Measurements from ENCODE around the gene MOCOS.
A peak's percentile ranks its signal among the peaks of the same experiment; 100 is the strongest.
"Not testable (repeated sequence)": the region's sequence is repeated elsewhere in the genome, so short reads cannot be mapped to it uniquely, and the experiment has no call there.

The MOCOS gene

GRCh38 chr18:36187193-36187825 is at the start of gene MOCOS:
Gene MOCOS (plus strand): TSS chr18:36187497. CDS start chr18:36187540, 43 bp downstream.
- peak; percentile 23 for DNase-seq

- DNase-seq = no peak
Measured at GRCh38 chr18:36139245-36139644, 48.1 kb upstream of the MOCOS start.

- no peak for DNase-seq
Measured at GRCh38 chr18:36141576-36141975, 45.7 kb upstream of the MOCOS start.

DNA sequence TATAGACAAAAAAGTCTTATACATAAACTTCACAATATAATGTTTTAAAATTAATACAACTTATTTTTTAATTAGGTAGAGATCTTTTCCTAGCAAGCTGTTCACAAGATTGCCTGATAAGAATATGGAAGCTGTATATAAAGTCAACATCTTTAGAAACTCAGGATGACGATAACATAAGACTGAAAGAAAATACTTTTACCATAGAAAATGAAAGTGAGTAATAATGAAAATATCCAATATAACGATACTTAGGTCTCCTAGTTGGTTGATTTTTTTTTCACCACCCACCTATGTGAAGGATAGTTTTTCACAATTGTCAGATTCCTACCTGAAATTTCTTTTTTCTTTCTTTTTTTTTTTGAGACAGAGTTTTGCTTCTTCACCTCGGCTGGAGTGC is 44.5 kb upstream of the MOCOS start:
- DNase-seq = no peak

DNA sequence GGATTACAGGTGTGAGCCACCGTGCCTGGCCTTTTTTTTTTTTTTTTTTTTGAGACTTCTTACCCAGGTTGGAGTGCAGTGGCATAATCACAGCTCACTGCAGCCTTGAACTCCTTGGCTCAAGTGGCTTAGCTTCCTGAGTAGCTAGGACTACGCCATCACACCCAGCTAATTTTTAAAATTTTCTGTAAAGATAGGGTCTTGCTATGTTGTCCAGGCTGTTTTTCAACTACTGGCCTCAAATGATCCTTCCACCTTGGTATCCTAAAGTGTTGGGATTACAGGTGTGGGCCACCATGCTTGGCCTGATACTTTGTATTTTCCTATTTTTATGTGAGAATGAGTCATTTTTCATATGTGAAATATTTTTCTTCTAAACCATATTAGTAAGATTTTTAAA is 43.9 kb upstream of the MOCOS start:
- no peak for DNase-seq

DNA sequence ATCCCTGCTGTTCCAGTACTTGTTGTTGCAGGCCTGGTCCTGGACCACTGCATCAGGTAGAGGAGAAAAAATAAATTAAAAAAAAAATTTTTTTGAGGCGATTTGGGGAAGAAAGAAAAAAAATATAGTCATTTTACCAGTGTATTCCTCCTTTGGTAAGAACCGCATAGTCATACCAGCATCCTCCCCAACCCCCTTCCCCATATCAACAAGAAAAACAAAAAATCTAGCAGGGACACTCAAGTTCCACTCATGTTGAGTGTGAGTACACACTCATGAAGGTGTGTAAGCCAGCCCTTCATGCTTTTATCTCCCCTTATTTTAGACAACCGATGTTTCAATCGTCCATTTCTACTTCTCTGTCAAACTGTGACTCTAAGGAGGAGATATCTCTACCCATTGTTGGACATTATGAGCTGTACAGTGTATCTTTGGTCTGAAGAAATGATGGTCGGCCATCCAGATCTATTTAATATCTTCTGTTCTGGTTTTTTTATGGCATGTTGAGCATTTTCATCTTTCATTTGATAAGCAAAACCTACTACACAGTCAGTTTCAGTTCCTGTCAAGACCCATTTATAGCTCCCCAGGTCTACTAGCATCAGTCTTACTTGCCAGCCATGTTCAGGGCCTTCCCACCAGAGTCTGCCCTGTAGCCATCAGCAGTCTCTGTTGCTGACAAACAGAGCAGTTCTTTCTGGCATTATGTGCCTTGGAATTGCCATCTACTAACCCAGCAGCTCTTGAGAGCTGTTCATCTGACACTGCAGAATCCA is 37.6 kb upstream of the MOCOS start:
- DNase-seq = no peak

DNA sequence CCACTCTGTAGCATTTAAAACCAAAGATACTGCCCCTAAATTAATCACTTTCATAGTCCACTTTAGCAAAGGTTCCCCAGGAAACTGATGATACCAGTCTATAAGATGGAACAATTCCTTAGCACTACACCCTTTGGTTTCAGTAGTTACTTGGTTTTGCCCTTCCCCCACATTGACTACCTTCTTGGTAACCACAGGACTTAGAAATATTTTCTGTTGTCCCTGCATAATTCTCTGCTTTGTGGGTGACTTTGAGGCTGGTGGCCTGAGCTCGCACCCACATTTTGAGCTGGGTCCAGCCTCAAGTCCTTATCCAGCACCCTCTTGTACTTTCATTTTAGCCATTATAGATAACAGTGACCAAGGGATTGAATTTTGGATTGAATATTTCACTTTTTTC is 34.5 kb upstream of the MOCOS start:
- no peak for DNase-seq

- no peak for DNase-seq
Measured at GRCh38 chr18:36153203-36153602, 34.1 kb upstream of the MOCOS start.

DNA sequence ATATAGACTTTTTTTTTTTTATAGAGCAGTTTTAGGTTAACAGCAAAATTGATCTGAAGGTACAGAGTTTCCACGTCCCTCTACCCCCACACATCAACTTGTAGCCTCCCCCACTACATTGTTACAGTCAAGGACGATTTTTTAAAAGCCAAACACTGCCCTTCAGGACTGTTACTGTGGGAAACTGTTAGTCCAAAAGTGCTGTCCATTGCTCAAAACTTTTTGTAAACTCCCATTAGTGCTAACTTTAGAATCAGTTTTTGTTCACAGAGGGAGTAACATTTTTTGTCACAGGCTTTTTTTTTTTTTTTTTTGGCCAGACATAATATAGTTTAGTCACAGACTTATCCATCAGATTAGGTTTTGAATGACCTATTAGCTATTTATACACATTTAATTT is 33.5 kb upstream of the MOCOS start:
- no peak for DNase-seq

- DNase-seq = no peak
Measured at GRCh38 chr18:36155851-36156757, 31.2 kb upstream of the MOCOS start.

DNA sequence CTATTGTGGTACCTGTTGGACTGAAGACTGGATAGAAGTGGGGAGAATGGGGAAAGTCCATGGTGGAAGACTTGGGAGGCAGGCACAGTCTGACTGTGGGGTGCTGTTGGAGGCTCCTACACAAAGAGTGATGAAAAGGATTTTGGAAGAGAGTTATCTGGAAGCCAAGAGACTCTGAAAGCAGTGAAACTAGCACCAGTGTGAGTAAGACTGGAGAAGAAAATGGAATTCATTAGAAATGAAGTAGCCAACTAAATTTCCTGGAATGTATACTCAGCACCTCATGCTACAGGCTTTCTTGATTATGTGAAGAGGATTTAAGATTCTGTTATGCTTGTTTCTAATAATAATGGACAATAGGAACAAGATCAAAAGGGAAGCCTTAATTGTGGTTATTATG is 29.9 kb upstream of the MOCOS start:
- DNase-seq = no peak

DNA sequence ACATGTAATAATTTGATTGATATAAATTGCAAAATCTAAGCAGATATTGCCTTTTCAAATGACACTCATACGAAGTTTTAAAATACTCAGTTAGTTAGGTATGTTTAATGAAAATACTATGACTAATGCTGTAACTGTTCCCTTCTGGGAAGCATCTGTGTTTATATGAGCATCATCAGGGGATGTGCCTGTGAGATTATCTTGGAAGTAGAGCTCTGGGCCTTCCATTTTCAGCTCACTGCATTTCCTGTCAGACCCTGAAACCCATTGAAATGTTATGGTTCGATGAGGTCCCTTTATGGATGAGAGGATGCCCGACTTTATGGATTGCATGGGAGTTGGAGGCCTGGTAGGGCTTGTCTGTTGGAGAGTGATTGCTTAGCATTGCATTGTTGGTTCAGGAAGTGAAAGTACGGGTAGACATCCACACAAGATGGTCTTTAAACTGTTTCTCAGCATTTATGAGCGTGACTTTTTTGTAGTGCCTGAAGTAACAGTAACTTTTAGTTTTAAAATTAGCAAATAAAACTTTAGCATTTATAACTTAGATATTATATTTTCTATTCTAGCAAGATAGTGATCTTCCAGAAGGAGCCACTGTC is 28.9 kb upstream of the MOCOS start:
- no peak for DNase-seq

- DNase-seq = no peak
Measured at GRCh38 chr18:36160959-36161371, 26.3 kb upstream of the MOCOS start.

DNA sequence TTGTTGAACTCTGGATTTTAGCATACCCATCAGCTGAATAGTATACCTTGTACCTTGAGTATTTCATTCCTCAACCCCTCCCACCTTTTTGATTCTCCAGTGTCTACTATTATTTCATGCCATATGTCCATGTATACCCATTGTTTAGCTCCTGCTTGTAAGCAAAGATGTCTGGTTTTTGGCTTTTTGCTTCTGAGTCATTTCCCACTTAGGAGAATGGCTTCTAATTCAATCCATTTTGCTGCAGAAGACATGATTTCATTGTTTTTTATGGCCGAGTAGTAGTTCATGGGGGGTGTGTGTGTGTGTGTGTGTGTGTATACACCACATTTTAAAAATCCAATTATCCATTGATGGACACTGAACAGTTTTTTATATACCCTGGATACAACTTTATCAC is 24.3 kb upstream of the MOCOS start:
- no peak for DNase-seq

DNA sequence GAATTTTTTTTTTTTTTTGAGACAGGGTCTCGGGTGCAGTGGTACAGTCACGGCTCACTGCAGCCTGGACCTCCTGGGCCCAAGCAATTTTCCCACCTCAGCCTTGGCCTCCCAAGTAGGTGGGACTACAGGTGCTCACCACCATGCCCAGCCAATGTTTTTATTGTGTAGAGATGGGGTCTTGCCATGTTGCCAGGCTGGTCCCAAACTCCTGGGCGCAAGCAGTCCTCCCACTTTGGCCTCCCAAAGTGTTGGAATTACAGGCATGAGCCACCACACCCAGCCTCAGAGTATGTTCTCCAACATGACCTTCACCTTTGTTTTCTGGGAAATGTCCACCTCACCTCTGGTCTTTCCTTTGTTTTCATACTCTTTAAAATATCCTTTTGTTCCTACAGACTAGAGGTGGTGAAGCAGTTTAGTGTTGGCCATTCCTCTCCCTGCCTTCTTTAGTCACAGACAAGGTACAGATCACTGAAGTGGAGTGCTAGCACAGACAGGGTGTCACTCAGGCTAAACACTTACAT is 19.5 kb upstream of the MOCOS start:
- DNase-seq = no peak

- not testable (repeated sequence) for DNase-seq
Measured at GRCh38 chr18:36168296-36168695, 19.0 kb upstream of the MOCOS start.

- no peak for DNase-seq
Measured at GRCh38 chr18:36169938-36170337, 17.4 kb upstream of the MOCOS start.

DNA sequence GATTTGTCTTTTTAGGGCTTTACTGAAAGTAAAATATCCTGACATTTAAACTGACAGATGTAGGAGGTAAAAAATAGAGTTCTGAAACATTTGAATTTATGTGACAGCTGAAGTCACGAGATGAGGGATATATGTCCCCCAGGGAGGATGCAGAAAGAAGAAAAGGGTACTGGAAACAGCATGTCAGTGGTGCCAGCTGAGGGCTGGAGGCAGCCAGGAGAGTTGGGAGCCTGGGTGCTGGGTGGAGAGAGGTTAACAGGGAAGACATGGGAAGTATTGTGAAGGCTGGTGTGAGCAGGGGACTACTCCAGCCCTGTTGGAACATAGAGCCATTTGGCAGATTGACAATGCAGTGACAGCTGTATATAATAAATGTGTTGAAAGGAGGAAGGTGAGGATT is 11.8 kb upstream of the MOCOS start:
- no peak for DNase-seq

DNA sequence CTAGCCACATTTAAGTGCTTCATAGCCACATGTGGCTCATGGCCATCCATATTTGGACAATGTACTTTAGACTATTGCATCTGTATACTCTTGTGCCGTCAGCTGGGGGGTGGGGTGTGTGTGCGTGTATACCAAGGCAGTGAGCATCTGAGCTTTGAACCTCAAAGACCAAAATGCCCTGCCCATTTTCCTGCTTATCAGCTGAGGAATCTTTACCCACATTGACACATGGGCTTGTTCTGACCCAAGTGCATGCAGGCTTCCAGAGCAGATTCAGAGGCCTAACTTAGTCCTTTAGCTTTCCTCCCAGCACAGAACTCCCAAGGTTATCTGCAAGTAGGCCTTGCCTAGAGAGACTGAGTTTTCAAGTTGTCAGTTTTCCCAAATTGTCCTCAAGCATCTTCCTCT is 11.1 kb upstream of the MOCOS start:
- no peak for DNase-seq

GRCh38 chr18:36176711-36177110 is 10.6 kb upstream of the MOCOS start:
- no peak for DNase-seq

- DNase-seq = no peak
Measured at GRCh38 chr18:36177913-36178312, 9.4 kb upstream of the MOCOS start.

DNA sequence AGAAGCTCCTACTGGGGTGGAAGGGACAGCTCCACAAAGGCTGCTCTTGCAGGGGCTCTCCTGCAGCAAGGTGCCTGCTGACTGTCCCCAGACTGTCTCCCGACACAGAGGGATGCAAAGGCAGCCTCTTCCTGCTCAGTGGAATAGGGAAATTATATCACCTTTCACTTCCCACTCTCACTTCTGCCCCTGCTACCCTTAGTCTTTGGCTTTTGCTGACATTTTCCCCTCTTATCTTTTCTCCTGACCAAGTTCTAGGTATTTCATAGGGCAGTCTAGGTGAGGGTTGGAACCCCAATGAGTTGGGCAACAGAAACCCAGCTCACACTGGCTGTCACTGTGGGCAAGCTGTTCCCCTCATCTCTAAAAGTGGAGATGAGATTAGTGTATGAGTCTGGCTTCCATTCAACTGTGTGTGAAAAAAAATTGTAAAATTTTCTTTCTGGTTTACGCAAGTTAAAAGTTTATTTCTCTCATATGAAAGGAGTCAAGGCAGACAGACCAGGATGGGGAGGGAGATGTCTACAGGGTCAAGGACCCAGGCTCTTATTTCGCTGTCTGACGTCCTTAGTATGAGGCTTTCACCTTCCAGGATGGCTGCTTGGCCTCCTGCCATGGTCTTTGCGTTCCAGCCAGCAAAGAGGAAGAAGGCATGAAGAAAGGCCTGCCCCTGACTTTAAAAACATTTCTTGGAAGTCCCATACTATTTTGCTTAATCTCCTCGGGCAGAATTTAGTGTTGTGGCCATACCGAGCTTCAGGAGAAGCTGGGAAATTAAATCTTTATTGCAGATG is 7.5 kb upstream of the MOCOS start:
- DNase-seq = no peak

All from activated effector memory CD4-positive, alpha-beta T cell treated with Interleukin-2 at 50 U/mL for 16 hours (primary cell).